Spleen (tissue), 7 donors: ENCODE results near the gene ABCA4.

Experiments used
- POLR2A ChIP-seq, 3 donors: fragments of 450-650 bp; IDR thresholded peaks; one replicate each; pipeline ENCODE4 v1.5.1; 2017; ENCODE audit warnings: antibody characterized with exemption in 3 of 3, mild to moderate bottlenecking in 1 of 3
- POLR2AphosphoS5 ChIP-seq, 3 donors: sonication (generic); formaldehyde crosslinking; IDR thresholded peaks; one replicate each; pipeline ENCODE4 v1.5.1; 2017; ENCODE audit warnings: antibody characterized with exemption in 3 of 3
- TF ChIP-seq, protein P1 (sequence below), 11 experiments: fragments of 200-600 bp in 7 of 11; fragments of 450-650 bp in 4 of 11; sonication (generic) in 4 of 11; IDR thresholded peaks in 8 of 11; conservative IDR thresholded peaks in 3 of 11; 1 replicate in 7 of 11; 2 replicates in 4 of 11; pipeline versions ENCODE4 v1.4.0 to v1.8.0; 2016 to 2021; ENCODE audit warnings: antibody characterized with exemption in 11 of 11, inconsistent platforms in 4 of 11, mild to moderate bottlenecking in 1 of 11
- donor health status: DM: no; HTN: no; CAD: no; lungs with moderate emphysema.
- donor health status: DM: no; HTN: no; CAD: no.
- donor health status: DM: no; HTN: no; CAD: no.

- TF ChIP-seq POLR2A (IDR thresholded peaks at IDR 0.05) (no peak), POLR2AphosphoS5 (IDR thresholded peaks at IDR 0.05) (no peak)
- TF ChIP-seq, protein P1, sequence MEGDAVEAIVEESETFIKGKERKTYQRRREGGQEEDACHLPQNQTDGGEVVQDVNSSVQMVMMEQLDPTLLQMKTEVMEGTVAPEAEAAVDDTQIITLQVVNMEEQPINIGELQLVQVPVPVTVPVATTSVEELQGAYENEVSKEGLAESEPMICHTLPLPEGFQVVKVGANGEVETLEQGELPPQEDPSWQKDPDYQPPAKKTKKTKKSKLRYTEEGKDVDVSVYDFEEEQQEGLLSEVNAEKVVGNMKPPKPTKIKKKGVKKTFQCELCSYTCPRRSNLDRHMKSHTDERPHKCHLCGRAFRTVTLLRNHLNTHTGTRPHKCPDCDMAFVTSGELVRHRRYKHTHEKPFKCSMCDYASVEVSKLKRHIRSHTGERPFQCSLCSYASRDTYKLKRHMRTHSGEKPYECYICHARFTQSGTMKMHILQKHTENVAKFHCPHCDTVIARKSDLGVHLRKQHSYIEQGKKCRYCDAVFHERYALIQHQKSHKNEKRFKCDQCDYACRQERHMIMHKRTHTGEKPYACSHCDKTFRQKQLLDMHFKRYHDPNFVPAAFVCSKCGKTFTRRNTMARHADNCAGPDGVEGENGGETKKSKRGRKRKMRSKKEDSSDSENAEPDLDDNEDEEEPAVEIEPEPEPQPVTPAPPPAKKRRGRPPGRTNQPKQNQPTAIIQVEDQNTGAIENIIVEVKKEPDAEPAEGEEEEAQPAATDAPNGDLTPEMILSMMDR (IDR thresholded peaks at IDR 0.05 in 8 of 11, conservative IDR thresholded peaks at IDR 0.05 in 3 of 11), result no peak
Observed at GRCh38 chr1:93960641-93961147, 160.3 kb downstream of the ABCA4 start.
